Measurements from ENCODE around the gene POLR2C. TPM values are rescaled to one million over a fixed set of nuclear protein-coding genes. Genes with fewer than 3 reads are reported as not detected.

The POLR2C gene
- total and polyA plus RNA-seq, 2 of the 13 experiments (the other 11 are each of a cell fraction or from before 2014, with no cell fraction given) = 104 to 216 TPM

DNA sequence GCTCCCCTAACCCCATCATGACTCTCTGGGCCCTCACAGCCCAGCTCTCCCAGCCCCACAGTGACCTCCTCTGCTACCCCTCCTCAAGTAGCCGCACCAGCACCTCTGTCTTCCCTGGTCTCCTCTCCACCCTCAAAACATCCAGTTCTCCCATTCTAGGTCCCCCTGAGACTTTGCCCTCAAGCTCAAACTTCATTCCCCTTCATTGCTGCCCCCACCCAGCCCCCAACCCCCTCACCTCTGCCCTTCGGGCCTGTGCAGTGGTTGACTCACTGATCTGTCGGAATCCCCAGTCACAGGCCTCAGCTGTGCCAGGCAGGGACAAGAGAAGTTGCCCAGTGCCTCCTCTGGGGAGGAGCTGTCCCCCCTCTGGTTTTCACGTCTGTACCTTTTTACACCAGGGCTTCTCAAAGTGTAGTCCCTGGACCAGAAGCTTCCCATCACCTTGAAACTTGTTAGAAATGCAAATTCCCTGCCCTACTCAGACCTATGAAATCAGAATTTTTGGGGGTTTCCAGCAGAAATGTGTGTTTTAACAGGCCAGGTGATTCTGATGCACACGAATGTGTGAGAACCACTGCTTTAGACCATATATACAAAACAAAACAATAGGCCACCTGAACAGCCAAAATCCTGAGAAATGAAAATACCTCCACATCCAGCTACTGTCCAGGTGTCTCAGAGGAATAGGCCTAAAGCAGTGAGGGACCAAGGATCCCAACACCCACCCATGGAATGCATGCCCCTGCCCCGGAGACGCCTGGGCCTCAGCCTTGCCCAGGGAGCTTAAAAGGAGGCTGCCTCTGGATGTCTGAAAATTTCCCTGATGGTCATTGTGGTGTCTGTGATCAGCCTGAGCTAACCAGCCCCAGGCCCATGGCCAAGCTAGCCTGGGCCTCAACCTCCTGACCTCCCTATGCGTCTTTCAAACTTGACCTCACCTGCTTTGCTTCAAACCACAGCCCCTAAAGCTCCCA, 24.7 kb downstream of the POLR2C start (continued):
- TF ChIP-seq KDM5B (CRISPR knock-in tag; IDR thresholded peaks at IDR 0.05; ENCODE audit: borderline replicate concordance) (no peak), NCOA1 (CRISPR knock-in tag; IDR thresholded peaks at IDR 0.05) (no peak), SP140L (CRISPR knock-in tag; IDR thresholded peaks at IDR 0.05; ENCODE audit: borderline replicate concordance) (no peak), ZFX (CRISPR knock-in tag; IDR thresholded peaks at IDR 0.05; ENCODE audit: low read depth) (peak; percentile 62), FOSL2 (CRISPR knock-in tag; IDR thresholded peaks at IDR 0.05) (no peak), DDIT3 (CRISPR knock-in tag; IDR thresholded peaks at IDR 0.05) (no peak), AGO1 (IDR thresholded peaks at IDR 0.05; ENCODE audit: low read depth, low read length, poor library complexity, severe bottlenecking) (no peak)
- TF ChIP-seq, protein P1, sequence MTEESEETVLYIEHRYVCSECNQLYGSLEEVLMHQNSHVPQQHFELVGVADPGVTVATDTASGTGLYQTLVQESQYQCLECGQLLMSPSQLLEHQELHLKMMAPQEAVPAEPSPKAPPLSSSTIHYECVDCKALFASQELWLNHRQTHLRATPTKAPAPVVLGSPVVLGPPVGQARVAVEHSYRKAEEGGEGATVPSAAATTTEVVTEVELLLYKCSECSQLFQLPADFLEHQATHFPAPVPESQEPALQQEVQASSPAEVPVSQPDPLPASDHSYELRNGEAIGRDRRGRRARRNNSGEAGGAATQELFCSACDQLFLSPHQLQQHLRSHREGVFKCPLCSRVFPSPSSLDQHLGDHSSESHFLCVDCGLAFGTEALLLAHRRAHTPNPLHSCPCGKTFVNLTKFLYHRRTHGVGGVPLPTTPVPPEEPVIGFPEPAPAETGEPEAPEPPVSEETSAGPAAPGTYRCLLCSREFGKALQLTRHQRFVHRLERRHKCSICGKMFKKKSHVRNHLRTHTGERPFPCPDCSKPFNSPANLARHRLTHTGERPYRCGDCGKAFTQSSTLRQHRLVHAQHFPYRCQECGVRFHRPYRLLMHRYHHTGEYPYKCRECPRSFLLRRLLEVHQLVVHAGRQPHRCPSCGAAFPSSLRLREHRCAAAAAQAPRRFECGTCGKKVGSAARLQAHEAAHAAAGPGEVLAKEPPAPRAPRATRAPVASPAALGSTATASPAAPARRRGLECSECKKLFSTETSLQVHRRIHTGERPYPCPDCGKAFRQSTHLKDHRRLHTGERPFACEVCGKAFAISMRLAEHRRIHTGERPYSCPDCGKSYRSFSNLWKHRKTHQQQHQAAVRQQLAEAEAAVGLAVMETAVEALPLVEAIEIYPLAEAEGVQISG (CRISPR knock-in tag; IDR thresholded peaks at IDR 0.05) = no peak
- TF ChIP-seq, protein P2, sequence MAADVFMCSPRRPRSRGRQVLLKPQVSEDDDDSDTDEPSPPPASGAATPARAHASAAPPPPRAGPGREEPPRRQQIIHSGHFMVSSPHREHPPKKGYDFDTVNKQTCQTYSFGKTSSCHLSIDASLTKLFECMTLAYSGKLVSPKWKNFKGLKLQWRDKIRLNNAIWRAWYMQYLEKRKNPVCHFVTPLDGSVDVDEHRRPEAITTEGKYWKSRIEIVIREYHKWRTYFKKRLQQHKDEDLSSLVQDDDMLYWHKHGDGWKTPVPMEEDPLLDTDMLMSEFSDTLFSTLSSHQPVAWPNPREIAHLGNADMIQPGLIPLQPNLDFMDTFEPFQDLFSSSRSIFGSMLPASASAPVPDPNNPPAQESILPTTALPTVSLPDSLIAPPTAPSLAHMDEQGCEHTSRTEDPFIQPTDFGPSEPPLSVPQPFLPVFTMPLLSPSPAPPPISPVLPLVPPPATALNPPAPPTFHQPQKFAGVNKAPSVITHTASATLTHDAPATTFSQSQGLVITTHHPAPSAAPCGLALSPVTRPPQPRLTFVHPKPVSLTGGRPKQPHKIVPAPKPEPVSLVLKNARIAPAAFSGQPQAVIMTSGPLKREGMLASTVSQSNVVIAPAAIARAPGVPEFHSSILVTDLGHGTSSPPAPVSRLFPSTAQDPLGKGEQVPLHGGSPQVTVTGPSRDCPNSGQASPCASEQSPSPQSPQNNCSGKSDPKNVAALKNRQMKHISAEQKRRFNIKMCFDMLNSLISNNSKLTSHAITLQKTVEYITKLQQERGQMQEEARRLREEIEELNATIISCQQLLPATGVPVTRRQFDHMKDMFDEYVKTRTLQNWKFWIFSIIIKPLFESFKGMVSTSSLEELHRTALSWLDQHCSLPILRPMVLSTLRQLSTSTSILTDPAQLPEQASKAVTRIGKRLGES (CRISPR knock-in tag; IDR thresholded peaks at IDR 0.05; ENCODE audit: borderline replicate concordance) = no peak
- TF ChIP-seq, protein P3, sequence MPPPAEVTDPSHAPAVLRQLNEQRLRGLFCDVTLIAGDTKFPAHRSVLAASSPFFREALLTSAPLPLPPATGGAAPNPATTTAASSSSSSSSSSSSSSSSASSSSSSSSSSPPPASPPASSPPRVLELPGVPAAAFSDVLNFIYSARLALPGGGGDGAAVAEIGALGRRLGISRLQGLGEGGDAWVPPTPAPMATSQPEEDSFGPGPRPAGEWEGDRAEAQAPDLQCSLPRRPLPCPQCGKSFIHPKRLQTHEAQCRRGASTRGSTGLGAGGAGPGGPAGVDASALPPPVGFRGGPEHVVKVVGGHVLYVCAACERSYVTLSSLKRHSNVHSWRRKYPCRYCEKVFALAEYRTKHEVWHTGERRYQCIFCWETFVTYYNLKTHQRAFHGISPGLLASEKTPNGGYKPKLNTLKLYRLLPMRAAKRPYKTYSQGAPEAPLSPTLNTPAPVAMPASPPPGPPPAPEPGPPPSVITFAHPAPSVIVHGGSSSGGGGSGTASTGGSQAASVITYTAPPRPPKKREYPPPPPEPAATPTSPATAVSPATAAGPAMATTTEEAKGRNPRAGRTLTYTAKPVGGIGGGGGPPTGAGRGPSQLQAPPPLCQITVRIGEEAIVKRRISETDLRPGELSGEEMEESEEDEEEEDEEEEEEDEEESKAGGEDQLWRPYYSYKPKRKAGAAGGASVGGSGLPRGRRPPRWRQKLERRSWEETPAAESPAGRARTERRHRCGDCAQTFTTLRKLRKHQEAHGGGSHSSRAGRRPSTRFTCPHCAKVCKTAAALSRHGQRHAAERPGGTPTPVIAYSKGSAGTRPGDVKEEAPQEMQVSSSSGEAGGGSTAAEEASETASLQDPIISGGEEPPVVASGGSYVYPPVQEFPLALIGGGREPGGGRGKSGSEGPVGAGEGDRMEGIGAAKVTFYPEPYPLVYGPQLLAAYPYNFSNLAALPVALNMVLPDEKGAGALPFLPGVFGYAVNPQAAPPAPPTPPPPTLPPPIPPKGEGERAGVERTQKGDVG (CRISPR knock-in tag; IDR thresholded peaks at IDR 0.05; ENCODE audit: borderline replicate concordance) = no peak; the same call in 1 of the 2 replicates
